Mesodermal cell (in vitro differentiated cells): Measurements from ENCODE around the gene SLA2.
"Not testable (repeated sequence)": the region's sequence is repeated elsewhere in the genome, so short reads cannot be mapped to it uniquely, and the experiment has no call there.

ENCODE experiments used
- H3K27ac ChIP-seq: 2 replicates; pipeline ENCODE4 v1.7.0; 2013; ENCODE audit warnings: mild to moderate bottlenecking, low read depth, low read length, moderate library complexity; ENCODE audit not compliant: severe bottlenecking
- H3K36me3 ChIP-seq: 2 replicates; pipeline ENCODE4 v1.7.1; 2013; ENCODE audit warnings: mild to moderate bottlenecking, low read length, moderate library complexity; ENCODE audit not compliant: control insufficient read depth, insufficient read depth
- H3K4me1 ChIP-seq: one replicate; pipeline ENCODE4 v1.7.1; 2013; ENCODE audit warnings: mild to moderate bottlenecking, low read length; ENCODE audit not compliant: insufficient read depth, control insufficient read depth, poor library complexity, severe bottlenecking
- H3K4me3 ChIP-seq: 2 replicates; pipeline ENCODE4 v1.7.0; 2013; ENCODE audit warnings: low read length, control low read depth, mild to moderate bottlenecking; ENCODE audit not compliant: insufficient read depth, poor library complexity, severe bottlenecking; ENCODE audit errors: extremely low read depth
- H3K9me3 ChIP-seq: 2 replicates; pipeline ENCODE4 v1.7.1; 2013; ENCODE audit warnings: mild to moderate bottlenecking, low read length, moderate library complexity; ENCODE audit not compliant: control insufficient read depth
- WGBS, 2 experiments: methylation state at CpG; one replicate each; pipeline ENCODE4 v1.1.5; 2013; ENCODE audit warnings: missing lambda C conversion rate in 2 of 2; ENCODE audit not compliant: insufficient coverage in 2 of 2; 5-methylcytosine and 5-hydroxymethylcytosine counted together

Gene SLA2

DNA sequence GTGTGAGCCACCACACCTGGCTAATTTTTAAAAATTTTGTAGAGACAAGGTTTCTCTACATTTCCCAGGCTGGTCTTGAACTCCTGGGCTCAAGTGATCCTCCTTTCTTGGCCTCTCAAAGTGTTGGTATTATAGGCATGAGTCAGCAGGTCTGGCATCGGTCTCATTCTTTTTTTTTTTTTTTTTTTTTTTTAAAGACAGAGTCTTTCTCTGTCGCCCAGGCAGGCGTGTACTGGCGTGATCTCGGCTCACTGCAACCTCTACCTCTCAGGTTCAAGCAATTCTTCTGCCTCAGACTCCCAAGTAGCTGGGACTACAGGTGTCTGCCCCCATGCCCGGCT, 37.6 kb downstream of the SLA2 start:
- not testable (repeated sequence) for H3K9me3 ChIP-seq, H3K4me1 ChIP-seq, H3K27ac ChIP-seq, H3K4me3 ChIP-seq
- peaks cover 56% of the 10 kb centered on the region for H3K36me3 ChIP-seq
- WGBS, 2 experiments: 94 to 95% methylated on average over 5 to 6 of the region's 6 CpGs

DNA sequence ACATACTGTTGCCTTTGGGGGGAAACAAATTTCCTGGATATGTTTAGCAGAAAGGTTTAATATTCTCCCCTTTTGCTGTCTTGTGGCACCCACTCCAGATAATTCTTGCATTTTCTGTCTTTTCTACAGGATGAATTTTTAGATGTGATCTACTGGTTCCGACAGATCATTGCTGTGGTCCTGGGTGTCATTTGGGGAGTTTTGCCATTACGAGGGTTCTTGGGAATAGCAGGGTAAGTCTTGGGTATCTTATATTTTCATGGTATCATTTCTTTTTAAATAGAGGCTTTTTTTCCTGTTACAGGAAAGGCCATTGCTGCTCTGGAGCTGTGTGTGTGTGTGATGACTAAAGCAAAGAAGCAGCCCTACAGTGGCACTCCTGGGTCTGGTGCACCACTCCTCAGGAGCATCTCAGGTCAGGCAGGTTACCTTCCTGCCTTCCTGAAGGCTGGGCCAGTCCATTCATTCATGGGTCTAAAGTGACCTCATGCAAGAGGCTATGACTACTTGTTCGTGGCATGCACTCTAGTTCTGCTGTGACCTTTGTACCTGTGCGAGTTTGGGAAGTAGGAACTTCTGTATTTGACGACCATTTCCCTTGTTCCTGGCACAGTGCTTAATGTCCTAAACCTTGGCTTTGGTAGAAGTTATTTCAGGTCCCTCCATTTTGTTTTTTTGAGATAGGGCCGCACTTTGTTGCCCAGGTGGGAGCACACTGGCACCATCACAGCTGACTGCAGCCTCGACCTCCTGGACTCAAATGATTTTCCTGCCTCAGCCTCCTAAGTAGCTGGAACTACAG, 38.2 kb downstream of the SLA2 start:
- Histone ChIP-seq H3K4me3 (no peak overlapping the region), H3K27ac (no peak overlapping the region), H3K9me3 (no peaks in the 10 kb centered on the region), H3K4me1 (peaks cover 8% of the 10 kb centered on the region), H3K36me3 (peaks cover 53% of the 10 kb centered on the region)
- WGBS, 2 experiments: 95 to 100% methylated on average over 5 to 6 of the region's 7 CpGs

DNA sequence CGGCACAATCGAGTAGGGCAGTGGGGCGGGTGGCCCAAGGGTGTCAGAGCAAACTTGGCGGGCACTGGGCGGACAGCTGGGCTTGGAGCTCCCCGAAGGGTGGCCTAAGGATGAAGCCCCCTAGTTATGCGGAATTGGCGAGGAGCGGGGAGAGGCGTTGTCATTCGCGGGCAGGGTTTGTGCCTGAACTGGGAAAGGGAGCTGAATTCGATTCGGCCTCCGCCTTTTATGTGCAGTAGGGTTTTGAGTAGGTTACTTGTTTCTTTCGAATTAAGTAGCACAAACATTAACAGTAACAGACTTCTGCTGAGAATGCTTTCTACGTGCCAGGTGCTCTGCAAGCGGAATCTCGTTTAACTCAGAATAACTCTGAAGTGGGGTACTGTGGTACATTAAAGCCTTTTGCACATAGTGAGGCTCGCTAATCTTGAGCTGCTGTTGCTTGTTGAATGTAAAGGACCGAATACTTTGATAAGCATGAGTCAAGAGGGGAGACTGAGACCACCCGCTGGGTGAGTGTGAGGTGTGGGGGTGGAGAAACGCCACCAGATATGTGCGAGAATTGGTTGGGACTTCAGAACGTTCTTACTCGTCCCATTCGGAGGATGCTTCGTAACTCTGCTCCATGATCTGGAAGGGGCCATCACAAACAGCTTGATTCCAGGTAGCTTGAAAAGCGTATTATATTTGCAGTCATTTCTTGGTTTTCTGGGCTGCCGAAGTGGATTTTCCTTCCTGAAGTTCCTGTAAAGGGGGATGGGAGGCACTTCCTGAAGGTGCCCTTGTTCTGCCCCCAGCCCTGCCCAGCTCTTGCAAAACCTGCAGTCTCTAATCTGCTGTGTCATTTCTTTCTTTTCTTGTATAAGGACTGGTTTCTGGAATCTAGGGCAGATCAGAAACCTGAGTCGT, 39.6 kb downstream of the SLA2 start:
- peak overlapping the region; percentile 76 for H3K27ac ChIP-seq
- H3K4me3 ChIP-seq: peak overlapping the region; percentile 95
- peaks cover 8% of the 10 kb centered on the region for H3K4me1 ChIP-seq
- 3% methylated on average over 24 to 30 of the region's 31 CpGs for WGBS, 2 experiments
- no peaks in the 10 kb centered on the region for H3K9me3 ChIP-seq
- peaks cover 40% of the 10 kb centered on the region for H3K36me3 ChIP-seq

DNA sequence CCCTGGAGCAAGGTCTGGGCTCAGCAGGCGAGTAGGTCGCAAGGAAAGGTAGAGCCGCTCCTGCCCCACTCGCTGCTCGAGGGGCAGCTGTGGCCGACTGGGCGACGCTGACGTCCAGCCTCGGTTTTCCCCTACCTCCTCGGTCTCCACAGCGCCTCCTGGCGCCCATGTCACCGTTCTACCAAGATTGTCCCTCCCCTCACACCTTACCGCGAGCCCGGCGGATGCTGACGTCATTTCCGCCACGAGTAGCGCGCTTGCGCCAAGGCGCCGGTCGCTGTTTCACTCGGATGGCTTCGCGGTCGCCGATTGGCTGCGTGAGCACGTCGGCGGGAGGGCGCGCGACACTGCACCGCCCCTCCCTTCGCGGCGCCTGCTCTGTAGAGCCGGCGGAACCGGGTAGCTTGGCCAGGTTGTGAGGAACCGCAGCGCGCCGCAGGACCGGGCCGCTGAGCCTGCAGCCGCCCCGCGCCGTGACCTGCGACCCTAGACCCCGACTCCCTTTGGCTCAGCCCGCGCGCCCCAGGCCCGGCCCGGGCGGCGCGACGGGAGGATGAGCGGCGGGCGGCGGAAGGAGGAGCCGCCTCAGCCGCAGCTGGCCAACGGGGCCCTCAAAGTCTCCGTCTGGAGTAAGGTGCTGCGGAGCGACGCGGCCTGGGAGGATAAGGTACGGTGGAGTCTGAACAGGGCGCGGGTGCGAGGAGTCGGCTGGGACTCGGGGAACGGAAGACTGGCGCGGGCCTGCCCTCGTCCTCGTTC, 40.4 kb downstream of the SLA2 start, which contains the start of gene RAB5IF:
Gene RAB5IF (plus strand): TSS at position 381 of the 759 bp plus-strand sequence. CDS start 173 bp downstream, at position 554.
- H3K27ac ChIP-seq: peak within 1 kb of the TSS; percentile 76
- peaks cover 31% of the 10 kb centered on the region for H3K36me3 ChIP-seq
- H3K4me3 ChIP-seq: peak within 1 kb of the TSS; percentile 95
- no peaks in the 10 kb centered on the region for H3K9me3 ChIP-seq
- 0 to 1% methylated on average over 65 to 85 of the region's 90 CpGs for WGBS, 2 experiments
- peaks cover 8% of the 10 kb centered on the region for H3K4me1 ChIP-seq

DNA sequence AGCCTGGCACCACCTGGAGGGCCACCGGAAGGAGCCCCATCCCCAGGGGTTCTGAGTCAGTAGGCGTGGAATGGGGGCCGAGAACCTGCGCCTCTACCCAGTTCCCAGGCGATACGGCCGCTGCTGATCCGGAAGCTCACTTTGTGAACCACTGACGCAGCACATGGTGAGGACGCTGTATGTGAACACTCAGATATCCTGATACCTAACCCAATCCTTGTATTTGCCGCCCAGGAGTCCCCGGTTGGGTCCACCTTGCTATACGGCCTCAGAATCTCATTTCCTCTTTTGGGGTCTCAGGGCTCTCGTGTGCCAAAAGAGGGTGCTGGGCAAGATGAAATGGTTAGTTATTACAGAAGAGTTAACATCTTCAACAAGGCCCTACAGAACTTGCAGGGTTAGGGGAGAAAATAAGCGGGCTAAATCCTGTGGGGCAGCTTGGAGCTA, 41.0 kb downstream of the SLA2 start:
- peaks cover 25% of the 10 kb centered on the region for H3K36me3 ChIP-seq
- peak overlapping the region; percentile 95 for H3K4me3 ChIP-seq
- no peaks in the 10 kb centered on the region for H3K9me3 ChIP-seq
- WGBS, 2 experiments: 86 to 87% methylated on average over 11 to 14 of the region's 15 CpGs
- peak overlapping the region; percentile 8 for H3K27ac ChIP-seq
- H3K4me1 ChIP-seq: peaks cover 8% of the 10 kb centered on the region

DNA sequence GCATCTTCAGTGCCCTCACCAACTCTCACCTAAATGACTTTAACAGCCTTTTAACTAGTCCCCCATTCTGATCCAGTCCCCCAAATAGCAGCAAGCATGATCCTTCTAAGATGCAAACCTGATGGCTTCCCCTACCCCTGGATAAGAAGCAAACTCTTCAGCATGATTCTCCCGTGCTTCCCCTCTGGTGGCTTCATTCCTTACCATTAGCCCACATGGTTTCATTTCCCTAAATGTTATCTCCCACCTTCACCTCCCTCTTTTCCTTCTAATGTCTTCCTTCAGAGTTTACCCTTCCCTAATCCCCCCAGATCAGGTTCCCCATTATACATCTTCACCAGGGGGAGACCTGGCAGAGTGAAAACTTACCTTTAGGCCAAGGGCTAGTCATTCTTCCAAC, 44.5 kb downstream of the SLA2 start:
- 59 to 75% methylated on average over 1 of the region's 1 CpG for WGBS, 2 experiments
- Histone ChIP-seq H3K27ac (no peak overlapping the region), H3K9me3 (no peaks in the 10 kb centered on the region), H3K36me3 (no peaks in the 10 kb centered on the region), H3K4me1 (peaks cover 3% of the 10 kb centered on the region), H3K4me3 (no peak overlapping the region)

DNA sequence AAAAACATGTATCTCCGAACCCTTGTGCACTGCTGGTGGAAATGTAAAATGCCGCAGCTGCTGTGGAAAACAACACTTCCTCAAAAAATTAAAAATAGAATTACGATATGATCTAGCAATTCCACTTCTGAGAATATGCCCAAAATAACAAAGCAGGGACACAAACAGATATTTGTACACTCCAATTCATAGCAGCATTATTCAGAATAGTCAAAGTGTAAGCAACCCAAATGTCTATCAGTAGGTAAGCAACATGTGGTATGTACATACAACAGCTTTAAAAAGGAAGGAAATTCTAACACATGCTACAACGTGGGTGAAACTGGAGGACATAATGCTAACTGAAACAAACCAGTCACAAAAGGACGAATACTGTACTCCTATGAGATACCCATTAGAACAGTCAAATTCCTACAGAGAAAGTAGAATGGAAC, 46.1 kb downstream of the SLA2 start:
- no peaks in the 10 kb centered on the region for H3K36me3 ChIP-seq
- WGBS, 2 experiments: 83 to 93% methylated on average over 1 to 4 of the region's 5 CpGs
- H3K27ac ChIP-seq: no peak overlapping the region
- H3K4me3 ChIP-seq: no peak overlapping the region
- H3K4me1 ChIP-seq: peaks cover under 1% of the 10 kb centered on the region
- H3K9me3 ChIP-seq: no peaks in the 10 kb centered on the region

DNA sequence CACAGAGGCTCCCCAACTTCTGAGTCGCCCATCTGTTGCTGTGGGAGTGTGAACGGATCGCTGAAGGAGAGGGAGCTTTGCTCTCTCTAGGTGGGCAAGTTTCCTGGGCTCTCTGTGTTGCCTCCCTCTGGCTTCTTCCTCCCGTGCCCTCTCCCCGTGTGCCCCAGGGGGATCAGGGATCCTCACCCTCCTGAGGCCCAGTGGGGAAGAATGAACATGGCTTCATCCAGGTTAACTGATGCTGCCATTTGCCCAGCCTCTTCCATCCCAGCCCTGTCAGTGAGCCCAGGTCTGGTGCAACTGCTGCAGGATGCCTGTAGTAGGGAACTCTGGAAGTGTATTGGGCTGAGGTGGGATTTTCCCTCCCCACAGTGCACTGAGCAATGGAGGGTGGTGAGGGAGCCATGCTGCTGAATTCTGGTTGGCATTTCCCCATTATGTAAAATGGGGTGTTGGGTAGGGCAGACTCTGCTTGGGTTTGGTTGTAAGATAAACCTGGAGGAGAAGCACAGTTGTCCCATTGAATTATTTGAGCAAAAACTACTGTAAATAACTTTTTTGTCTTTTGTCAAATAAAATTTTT, 52.6 kb downstream of the SLA2 start:
- H3K9me3 ChIP-seq: no peaks in the 10 kb centered on the region
- WGBS, 2 experiments: 96 to 97% methylated on average over 2 to 4 of the region's 5 CpGs
- H3K4me3 ChIP-seq: no peak overlapping the region
- peaks cover 4% of the 10 kb centered on the region for H3K4me1 ChIP-seq
- H3K27ac ChIP-seq: no peak overlapping the region
- H3K36me3 ChIP-seq: peaks cover 54% of the 10 kb centered on the region

DNA sequence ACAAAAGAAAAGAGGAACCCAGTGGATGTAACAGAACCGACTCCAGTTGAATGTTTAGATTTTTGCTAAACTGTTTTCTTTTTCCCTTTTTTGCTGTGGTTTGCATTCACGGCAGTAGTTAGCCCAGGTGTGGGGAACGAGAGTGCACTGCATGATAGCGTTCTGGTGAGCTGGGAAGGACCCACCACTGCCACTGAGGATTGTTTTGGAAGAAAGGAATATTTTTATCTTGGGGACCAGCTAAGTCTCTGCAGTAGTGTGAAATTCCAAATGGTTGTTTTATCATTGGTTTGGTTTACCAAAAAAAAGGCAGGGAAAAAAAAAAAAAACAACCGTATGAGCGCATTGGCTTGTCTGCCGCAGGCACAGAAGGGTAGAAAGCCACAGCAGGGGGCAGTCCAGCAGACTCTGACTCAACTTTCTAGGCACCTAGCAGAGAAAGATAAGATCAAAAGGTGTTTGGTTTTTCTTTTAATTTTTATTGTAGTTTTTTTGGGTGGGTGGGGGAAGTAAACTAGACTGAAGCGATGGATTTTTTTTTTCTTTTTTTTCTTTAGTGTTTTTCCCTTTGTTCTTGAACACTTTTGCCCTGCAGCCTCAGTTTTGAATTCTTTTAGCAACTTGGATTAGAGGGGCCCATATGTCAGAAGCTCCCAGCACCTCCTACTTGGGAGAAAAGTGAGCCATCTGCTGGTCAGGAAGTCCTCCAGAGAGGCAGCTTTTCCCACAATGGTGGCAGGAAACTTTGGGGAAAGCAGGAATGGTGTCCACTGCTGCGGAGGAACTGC, 53.9 kb downstream of the SLA2 start:
- Histone ChIP-seq H3K36me3 (peaks cover 63% of the 10 kb centered on the region), H3K9me3 (no peaks in the 10 kb centered on the region), H3K27ac (no peak overlapping the region), H3K4me1 (peaks cover 4% of the 10 kb centered on the region), H3K4me3 (no peak overlapping the region)
- WGBS, 2 experiments: 74 to 76% methylated on average over 4 to 9 of the region's 9 CpGs
